GM19372 (cell line): Measurements from ENCODE around the gene CLMN.

Experiments
- ATAC-seq: cut with Tn5 transposase; IDR thresholded peaks from one replicate; pipeline ENCODE4 v1.9.1; 2021; ENCODE audit warnings: mild to moderate bottlenecking, low read depth, moderate library complexity; ENCODE audit not compliant: unreplicated experiment

The CLMN gene

GRCh38 chr14:95268350-95268749 is 51.4 kb downstream of the CLMN start:
- ATAC-seq, result no peak

- ATAC-seq, result no peak
Measured at GRCh38 chr14:95267306-95267705, 52.4 kb downstream of the CLMN start.

GRCh38 chr14:95265106-95266094 is 54.3 kb downstream of the CLMN start:
- peak; percentile 89 for ATAC-seq

- ATAC-seq, result no peak
Measured at GRCh38 chr14:95264271-95264973, 55.3 kb downstream of the CLMN start.

DNA sequence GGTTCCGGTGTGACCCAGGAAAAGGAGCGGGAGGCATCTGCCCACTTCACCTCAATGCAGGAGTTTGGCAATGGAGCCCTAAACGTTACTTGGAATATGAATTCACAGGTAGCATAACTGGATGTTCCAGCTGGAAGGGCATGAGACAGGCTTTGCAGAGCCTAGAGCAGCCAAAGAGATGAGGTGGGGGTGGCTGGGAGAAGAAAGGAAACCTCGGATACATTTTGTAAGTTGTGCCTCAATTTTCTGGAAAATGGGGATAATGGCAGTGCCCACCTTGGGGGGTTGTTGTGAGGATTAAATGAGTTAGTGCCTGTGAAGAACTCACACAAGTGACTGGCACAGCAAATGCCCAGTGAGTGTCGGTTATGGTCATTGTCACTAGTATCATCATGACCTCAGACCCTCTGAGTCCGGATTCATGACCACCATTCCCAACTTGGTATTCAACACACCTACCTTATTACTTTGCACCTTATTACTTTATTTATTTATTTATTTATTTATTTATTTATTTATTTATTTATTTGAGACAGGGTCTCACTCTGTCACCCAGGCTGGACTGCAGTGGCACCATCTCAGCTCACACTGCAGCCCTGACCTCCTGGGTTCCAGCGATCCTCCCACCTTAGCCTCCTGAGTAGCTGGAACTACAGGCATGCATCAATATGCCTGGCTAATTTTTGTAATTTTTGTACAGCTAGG is 56.0 kb downstream of the CLMN start:
- ATAC-seq, result no peak

- no peak for ATAC-seq
Measured at GRCh38 chr14:95262511-95262891, 57.2 kb downstream of the CLMN start.

- no peak for ATAC-seq
Measured at GRCh38 chr14:95261616-95262510, 57.8 kb downstream of the CLMN start.

DNA sequence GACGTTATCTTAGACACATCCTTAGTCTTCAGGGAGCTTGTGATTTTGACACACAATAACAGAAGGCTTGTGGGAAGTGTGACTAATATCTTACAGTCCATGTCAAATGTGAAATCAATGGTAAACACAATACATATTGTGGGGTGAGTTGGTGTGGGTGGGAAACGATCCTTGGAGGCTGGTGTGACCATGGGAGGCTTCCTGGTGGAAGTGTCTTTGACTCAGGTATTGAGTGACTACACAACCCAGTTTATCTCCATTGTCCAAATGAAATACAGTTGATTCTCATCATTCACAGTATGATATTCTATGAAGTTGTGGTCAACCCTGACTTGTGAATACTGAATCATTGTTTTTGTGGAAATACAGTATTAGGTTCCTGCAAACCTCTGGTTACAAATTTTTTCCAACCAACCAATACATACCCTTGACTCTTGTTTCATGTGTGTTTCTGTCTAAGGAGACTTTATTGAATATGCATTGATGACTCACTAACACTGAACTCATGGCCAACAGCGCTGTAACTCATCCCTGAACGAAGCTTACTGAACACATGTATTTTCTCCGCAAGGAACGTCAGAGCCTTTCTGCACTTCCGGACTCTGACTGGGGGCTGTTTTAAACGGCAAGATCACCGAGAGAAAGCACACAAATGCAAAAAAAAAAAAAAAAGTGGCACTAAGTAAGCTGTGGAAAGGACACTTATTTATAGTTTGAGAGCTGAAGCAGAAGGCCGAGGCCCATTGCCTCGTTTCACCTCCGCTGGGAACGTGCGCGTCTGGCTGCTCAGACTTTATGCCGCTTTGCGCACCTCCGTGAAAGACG is 59.0 kb downstream of the CLMN start:
- no peak for ATAC-seq

DNA sequence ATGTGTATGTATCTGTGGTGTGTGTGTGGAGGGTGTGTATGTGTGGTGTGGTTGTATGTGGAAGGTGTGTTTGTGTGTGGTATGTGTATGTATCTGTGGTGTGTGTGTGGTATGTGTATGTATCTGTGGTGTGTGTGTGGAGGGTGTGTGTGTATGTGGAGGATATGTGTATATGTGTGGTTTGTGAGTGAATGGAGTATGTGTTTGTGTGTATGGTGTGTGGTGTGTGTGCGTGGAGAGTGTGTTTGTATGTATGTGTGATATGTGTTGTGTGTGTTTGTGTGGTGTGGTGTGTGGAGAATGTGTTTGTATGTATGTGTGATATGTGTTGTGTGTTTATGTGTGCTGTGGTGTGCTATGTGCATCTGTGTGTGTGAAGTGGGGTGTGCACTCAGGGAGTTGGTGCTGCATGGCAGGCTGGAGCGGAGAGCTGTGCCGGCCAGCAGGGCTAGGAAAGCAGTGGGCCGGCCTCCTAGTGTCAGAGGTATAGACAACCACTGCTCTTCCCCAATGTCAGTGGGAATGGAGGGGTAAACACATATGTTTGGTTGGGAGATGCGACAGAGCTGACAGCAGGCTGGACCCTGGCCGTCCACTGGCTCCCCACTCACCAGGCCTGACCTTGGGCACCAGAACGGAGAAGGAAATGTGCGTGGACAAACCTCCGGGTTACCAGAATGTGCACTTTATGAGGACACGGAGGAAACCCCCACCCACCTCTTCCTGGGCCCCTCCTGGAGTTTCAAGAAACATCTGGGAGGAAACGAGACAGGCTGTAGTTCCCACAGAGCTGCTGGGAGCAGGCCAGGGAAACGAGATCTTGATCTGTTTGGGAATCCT is 60.7 kb downstream of the CLMN start:
- ATAC-seq, result no peak

- ATAC-seq, result no peak
Measured at GRCh38 chr14:95258156-95258555, 61.6 kb downstream of the CLMN start.

DNA sequence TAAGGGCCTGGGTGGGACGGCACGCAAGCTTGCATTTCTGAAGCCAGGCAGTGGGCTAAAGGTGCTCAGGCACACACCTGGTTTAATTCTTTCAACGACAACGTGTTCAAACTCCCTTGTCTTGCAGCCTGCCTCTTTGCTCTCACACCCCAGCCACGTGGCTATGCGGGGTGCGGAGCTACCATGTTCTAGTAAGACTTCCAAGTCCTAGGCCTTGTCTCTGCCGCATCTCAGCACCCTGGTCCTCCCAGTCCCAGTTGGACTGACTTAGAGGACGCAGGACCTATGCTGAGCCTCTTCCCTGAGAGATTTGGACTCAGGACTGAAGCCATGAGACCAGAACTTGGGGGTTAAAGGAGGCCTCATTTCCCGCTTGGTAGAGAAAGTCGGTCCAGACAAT is 62.2 kb downstream of the CLMN start:
- ATAC-seq, result no peak

DNA sequence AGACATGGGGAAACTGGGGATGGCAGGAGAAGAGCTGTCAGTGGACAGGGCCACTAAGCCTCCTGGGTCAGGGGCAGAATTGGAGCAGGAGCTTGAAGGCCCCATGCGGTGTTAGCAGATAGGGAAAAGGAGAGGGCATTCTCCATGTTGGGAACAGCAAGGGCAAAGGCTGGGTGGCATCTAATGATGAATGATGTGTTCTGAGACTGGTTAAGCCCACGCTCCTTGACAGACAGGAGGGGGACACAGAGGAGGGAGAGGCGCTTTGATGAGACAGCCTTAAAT is 63.0 kb downstream of the CLMN start:
- no peak for ATAC-seq

- ATAC-seq, result no peak
Measured at GRCh38 chr14:95256002-95256775, 63.5 kb downstream of the CLMN start.

- no peak for ATAC-seq
Measured at GRCh38 chr14:95255487-95255886, 64.2 kb downstream of the CLMN start.

DNA sequence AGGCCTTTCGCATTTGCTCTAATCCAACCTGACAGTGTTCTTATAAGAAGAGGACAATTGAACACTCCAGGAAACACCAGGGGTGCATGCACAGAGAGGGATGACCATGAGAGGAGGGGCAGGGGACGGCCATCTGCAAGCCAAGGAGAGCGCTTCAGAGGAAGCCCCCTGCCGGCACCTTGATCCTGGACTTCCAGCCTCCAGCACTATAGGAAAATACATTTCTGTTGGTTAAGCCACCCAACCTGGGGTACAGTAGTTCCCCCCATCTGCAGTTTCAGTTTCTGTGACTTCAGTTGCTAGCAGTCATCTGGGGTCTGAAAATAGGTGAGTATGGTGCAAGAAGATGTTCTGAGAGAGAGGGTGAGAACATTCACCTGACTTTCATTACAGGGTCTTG is 64.7 kb downstream of the CLMN start:
- no peak for ATAC-seq

- no peak for ATAC-seq
Measured at GRCh38 chr14:95254288-95254687, 65.4 kb downstream of the CLMN start.

GRCh38 chr14:95253039-95253630 is 66.6 kb downstream of the CLMN start:
- no peak for ATAC-seq
